PC-3 (cell line): Measurements from ENCODE around the gene SMAD3. TPM values are rescaled to one million over a fixed set of nuclear protein-coding genes. Genes with fewer than 3 reads are reported as not detected.

Experiments
- ATAC-seq: fragments of 200-7000 bp; cut with Tn5 transposase; 2 replicates; pipeline ENCODE4 v1.9.1; 2020; ENCODE audit warnings: mild to moderate bottlenecking, moderate library complexity
- BruUV-seq: library from RNA; stranded (reverse); fragments of 400-500 nt; replicated peaks from 2 replicates; lab custom pipeline; 2021; lab: Mats Ljungman, UMichigan
- CTCF ChIA-PET: fragments of 300-600 bp; sonication (Branson Sonifier 250); formaldehyde crosslinking; loops from one replicate; lab custom pipeline; 2022; ENCODE audit warnings: antibody characterized with exemption; lab: Charles Lee
- POLR2A ChIA-PET: fragments of 300-600 bp; sonication (Branson Sonifier 250); formaldehyde crosslinking; loops from one replicate; lab custom pipeline; 2022; ENCODE audit warnings: antibody characterized with exemption; ENCODE audit not compliant: unreplicated experiment; lab: Charles Lee
- DNase-seq: peaks from one replicate; pipeline ENCODE4 v3.0.0-alpha.2; 2015
- H2AFZ ChIP-seq: fragments of 300-600 bp; sonication (generic); 2 replicates; pipeline ENCODE4 v1.6.0; 2016; ENCODE audit warnings: antibody characterized with exemption, low read length
- H3F3A ChIP-seq: fragments of 300-600 bp; sonication (generic); one replicate; pipeline ENCODE4 v1.6.0; 2017; ENCODE audit warnings: antibody characterized with exemption, low read length, control low read depth, mild to moderate bottlenecking; ENCODE audit not compliant: unreplicated experiment
- H3K27ac ChIP-seq: fragments of 300-600 bp; sonication (generic); 2 replicates; pipeline ENCODE4 v1.5.1; 2016; ENCODE audit warnings: mild to moderate bottlenecking, low read length
- H3K27me3 ChIP-seq: fragments of 300-600 bp; sonication (generic); 2 replicates; pipeline ENCODE4 v1.6.1; 2016; ENCODE audit warnings: low read length, mixed read lengths
- H3K36me3 ChIP-seq: fragments of 300-600 bp; sonication (generic); 2 replicates; pipeline ENCODE4 v1.6.1; 2016; ENCODE audit warnings: low read depth, mixed run types, low read length, mixed read lengths
- H3K4me1 ChIP-seq: fragments of 300-600 bp; sonication (generic); 2 replicates; pipeline ENCODE4 v1.5.1; 2016; ENCODE audit warnings: low read length; ENCODE audit not compliant: insufficient read depth
- H3K4me2 ChIP-seq: fragments of 300-600 bp; sonication (generic); 2 replicates; pipeline ENCODE4 v1.6.0; 2016; ENCODE audit warnings: low read length
- H3K4me3 ChIP-seq: fragments of 300-600 bp; sonication (generic); 2 replicates; pipeline ENCODE4 v1.5.1; 2016; ENCODE audit warnings: mild to moderate bottlenecking, low read length, mixed read lengths
- H3K79me2 ChIP-seq: fragments of 300-600 bp; sonication (generic); 2 replicates; pipeline ENCODE4 v1.6.1; 2017; ENCODE audit warnings: low read length, mixed read lengths
- H3K9ac ChIP-seq: fragments of 300-600 bp; sonication (generic); 2 replicates; pipeline ENCODE4 v1.6.0; 2016; ENCODE audit warnings: mild to moderate bottlenecking, low read length
- H3K9me2 ChIP-seq: fragments of 300-600 bp; sonication (generic); replicated peaks from 2 replicates; pipeline ENCODE4 v1.6.1; 2016; ENCODE audit warnings: mixed run types, low read length, mixed read lengths
- H3K9me3 ChIP-seq: fragments of 300-600 bp; sonication (generic); 2 replicates; pipeline ENCODE4 v1.6.1; 2016; ENCODE audit warnings: low read length, mixed read lengths
- H4K20me1 ChIP-seq: fragments of 300-600 bp; sonication (generic); 2 replicates; pipeline ENCODE4 v1.6.1; 2016; ENCODE audit warnings: low read length, mixed read lengths
- EZH2 ChIP-seq: fragments of 300-600 bp; sonication (generic); IDR thresholded peaks from one replicate; pipeline ENCODE4 v1.6.1; 2017; ENCODE audit warnings: antibody characterized with exemption, mild to moderate bottlenecking, low read length; ENCODE audit not compliant: unreplicated experiment
- EZH2phosphoT487 ChIP-seq: fragments of 300-600 bp; sonication (generic); IDR thresholded peaks from 2 replicates; pipeline ENCODE4 v1.6.1; 2018; ENCODE audit warnings: mild to moderate bottlenecking, antibody characterized with exemption, low read length, borderline replicate concordance
- intact Hi-C: fragments of 100-400 bp; cut with micrococcal nuclease; formaldehyde crosslinking; loops from 2 replicates; pipeline ENCODE4 v1.9.0; 2023
- total RNA-seq: library from RNA; depleted of rRNA; stranded (reverse); fragments of >200 nt; gene quantifications from 2 replicates; pipeline ENCODE4 v1.2.3, GENCODE V29; 2014
- TF ChIP-seq, protein P1 (sequence below): fragments of 300-600 bp; sonication (generic); conservative IDR thresholded peaks from 2 replicates; pipeline ENCODE4 v1.5.1; 2017; ENCODE audit warnings: antibody characterized with exemption, low read depth, mild to moderate bottlenecking, low read length

SMAD3 gene
- total RNA-seq, 1 experiment from 2014 or later: 75.6 TPM

DNA sequence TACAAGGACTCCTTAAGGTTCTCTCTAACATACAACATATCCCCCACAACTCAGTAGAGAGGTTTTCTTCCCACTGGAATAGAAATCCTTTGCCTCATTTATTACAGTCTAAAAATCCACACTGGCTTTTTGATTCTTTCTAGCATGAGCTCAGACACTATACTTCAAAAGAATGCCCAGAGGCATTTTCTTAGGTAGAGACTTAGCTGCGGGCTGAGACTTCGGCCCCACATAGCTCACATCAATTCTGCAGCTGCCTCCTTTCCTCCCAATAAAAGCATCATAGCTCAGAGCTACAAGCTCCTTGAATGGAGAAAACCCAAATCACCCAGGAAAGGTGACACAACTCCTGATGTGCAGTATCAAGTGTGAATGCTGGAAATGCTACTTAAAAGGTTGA lies 136.7 kb downstream of the SMAD3 start:
- H3K36me3 ChIP-seq: peaks cover 2% of the 10 kb centered on the region; the same call in 1 of the 2 replicates
- H3F3A ChIP-seq: peaks cover 5% of the 10 kb centered on the region
- no peaks in the 10 kb centered on the region for H3K27me3 ChIP-seq
- no peaks in the 10 kb centered on the region for H3K4me1 ChIP-seq
- H3K79me2 ChIP-seq: no peaks in the 10 kb centered on the region
- H3K9me2 ChIP-seq: no peaks in the 10 kb centered on the region
- intact Hi-C loops: no loop called here
- no peak overlapping the region for H3K27ac ChIP-seq
- CTCF ChIA-PET: no interaction called here
- TF ChIP-seq, protein P1, sequence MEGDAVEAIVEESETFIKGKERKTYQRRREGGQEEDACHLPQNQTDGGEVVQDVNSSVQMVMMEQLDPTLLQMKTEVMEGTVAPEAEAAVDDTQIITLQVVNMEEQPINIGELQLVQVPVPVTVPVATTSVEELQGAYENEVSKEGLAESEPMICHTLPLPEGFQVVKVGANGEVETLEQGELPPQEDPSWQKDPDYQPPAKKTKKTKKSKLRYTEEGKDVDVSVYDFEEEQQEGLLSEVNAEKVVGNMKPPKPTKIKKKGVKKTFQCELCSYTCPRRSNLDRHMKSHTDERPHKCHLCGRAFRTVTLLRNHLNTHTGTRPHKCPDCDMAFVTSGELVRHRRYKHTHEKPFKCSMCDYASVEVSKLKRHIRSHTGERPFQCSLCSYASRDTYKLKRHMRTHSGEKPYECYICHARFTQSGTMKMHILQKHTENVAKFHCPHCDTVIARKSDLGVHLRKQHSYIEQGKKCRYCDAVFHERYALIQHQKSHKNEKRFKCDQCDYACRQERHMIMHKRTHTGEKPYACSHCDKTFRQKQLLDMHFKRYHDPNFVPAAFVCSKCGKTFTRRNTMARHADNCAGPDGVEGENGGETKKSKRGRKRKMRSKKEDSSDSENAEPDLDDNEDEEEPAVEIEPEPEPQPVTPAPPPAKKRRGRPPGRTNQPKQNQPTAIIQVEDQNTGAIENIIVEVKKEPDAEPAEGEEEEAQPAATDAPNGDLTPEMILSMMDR: no peak
- TF ChIP-seq EZH2 (no peak), EZH2phosphoT487 (no peak)
- TSS peak; percentile 55 for BruUV-seq
- no peak overlapping the region for H3K4me2 ChIP-seq
- POLR2A ChIA-PET: no interaction called here
- H4K20me1 ChIP-seq: no peaks in the 10 kb centered on the region
- no peaks in the 10 kb centered on the region for H3K9me3 ChIP-seq
- no peak for ATAC-seq
- no peak overlapping the region for H2AFZ ChIP-seq
- H3K9ac ChIP-seq: no peak overlapping the region
- no peak overlapping the region for H3K4me3 ChIP-seq
- no peak for DNase-seq

DNA sequence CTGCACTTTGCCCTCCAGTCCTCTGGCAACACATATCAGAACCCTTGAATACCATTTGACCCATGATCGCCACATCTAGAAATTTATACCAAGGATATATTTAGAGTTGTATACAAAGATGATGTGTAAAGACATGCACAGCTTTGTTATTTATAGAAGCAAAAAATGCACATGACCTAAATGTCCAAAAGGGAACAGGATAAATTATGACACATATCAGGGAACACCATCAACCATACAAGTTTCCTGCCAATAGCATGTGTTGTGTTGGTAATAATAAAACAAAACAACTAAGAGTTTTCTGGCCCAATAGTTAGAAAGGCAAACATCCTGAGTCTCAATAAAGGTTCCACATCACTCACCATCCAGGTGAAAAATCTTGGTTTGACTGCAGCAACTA lies 137.6 kb downstream of the SMAD3 start:
- Histone ChIP-seq H3K9ac (no peak overlapping the region), H3K4me1 (no peaks in the 10 kb centered on the region), H3K4me2 (no peak overlapping the region), H3K9me3 (no peaks in the 10 kb centered on the region), H2AFZ (no peak overlapping the region), H3K27me3 (no peaks in the 10 kb centered on the region), H3K27ac (no peak overlapping the region), H3K36me3 (peaks cover 2% of the 10 kb centered on the region; the same call in 1 of the 2 replicates), H4K20me1 (no peaks in the 10 kb centered on the region), H3F3A (no peaks in the 10 kb centered on the region), H3K9me2 (no peaks in the 10 kb centered on the region), H3K79me2 (no peaks in the 10 kb centered on the region), H3K4me3 (no peak overlapping the region)
- TF ChIP-seq EZH2: no peak
- TF ChIP-seq EZH2phosphoT487: no peak
- TF ChIP-seq, protein P1: no peak
- DNase-seq: no peak
- CTCF ChIA-PET: no interaction called here
- ATAC-seq: no peak
- intact Hi-C loops: no loop called here
- POLR2A ChIA-PET: no interaction called here
- BruUV-seq: no TSS peak

DNA sequence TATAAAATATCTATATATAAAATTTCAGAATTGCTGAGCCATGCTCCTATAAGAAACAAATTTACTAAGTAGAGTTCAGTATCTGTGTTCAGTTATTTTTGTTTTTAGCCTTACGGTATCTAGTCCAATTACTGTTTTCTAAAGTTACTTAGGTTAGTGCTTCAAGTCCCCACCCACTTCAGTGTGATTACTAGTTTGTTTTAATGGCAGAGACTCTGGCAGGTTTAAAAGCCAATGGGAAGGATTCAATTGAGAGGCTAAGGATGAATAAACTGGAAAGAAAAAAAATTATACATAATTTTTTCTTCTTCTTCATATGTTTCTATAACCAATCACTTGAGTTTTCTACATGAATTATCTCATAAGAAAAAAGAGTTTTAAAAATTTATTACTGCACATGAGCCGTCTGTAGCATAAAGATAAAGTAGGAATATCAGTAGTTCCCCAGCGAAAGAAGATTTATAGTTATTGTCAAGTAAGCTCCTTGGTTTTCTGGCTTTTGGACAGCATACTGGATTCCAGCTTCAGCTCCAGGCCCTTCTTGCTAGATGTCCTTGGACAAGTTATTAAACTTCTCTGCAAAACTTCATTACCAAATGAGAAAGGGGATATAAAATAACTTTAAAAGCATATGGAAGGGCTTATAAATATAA lies 142.3 kb downstream of the SMAD3 start:
- H3K4me1 ChIP-seq: no peaks in the 10 kb centered on the region
- DNase-seq: no peak
- no peaks in the 10 kb centered on the region for H3K9me3 ChIP-seq
- H3K36me3 ChIP-seq: peaks cover 3% of the 10 kb centered on the region; the same call in 1 of the 2 replicates
- no peaks in the 10 kb centered on the region for H4K20me1 ChIP-seq
- no peaks in the 10 kb centered on the region for H3K79me2 ChIP-seq
- ChIA-PET CTCF (no interaction called here), POLR2A (no interaction called here)
- H3K9ac ChIP-seq: no peak overlapping the region
- ATAC-seq: no peak
- intact Hi-C loops: no loop called here
- no TSS peak for BruUV-seq
- TF ChIP-seq EZH2phosphoT487 (no peak), EZH2 (no peak)
- TF ChIP-seq, protein P1: no peak
- no peak overlapping the region for H2AFZ ChIP-seq
- no peaks in the 10 kb centered on the region for H3K9me2 ChIP-seq
- H3K27ac ChIP-seq: no peak overlapping the region
- H3F3A ChIP-seq: no peaks in the 10 kb centered on the region
- H3K4me3 ChIP-seq: no peak overlapping the region
- no peaks in the 10 kb centered on the region for H3K27me3 ChIP-seq
- no peak overlapping the region for H3K4me2 ChIP-seq
